Measurements from ENCODE around the gene CASP7. TPM values are rescaled to one million over a fixed set of nuclear protein-coding genes. Genes with fewer than 3 reads are reported as not detected.

The CASP7 gene
- total and polyA plus RNA-seq, 8 donors: 34.0 to 50.5 (median 43.7) TPM

DNA sequence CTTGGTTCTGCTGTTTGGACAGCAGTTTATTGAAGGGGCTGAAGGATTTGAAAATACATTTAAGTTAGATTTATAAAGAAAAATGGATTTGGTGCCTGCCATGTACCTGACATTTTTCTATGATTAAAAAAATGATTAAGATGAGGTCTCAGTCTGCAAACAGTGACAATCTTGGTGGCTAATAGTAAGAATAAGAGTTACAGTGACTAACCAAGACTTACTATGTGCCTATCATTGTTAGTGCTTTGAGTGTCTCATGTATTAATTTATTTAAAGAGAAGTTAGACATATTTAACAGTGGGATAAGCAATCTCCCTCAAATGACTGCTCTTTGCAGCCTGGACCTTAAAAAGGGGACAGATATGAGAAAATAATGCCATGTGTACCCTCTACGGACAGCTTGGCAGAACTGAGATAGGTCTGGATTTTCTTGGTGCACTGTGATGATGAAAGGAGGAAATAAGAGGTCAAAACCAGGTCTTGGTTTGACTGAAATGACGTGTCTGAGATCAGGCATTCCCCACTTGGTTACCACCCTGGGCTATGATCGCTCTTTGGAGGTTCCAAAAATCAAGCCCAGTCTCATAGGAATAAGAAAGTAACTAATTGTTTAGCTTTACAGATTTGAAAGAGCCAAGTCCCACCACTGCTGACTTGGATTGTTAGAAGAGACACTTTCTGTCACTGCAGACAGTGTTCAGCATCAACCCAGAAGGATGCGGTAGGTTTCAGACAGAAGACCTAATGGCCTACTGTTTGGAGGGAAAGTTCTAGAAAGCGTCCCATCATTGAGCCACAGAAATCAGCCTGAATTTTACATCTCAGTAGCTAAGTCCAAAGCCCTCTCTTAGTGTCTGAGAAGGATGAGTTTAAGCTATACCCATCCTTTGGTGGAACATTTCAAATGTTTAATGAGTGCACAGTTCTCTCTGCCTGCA is 2.1 kb downstream of the CASP7 start:
- peak overlapping the region in 1 of 2 donors; percentile 93 for H3K4me3 ChIP-seq
- H3K27me3 ChIP-seq: no peaks in the 10 kb centered on the region
- TF ChIP-seq, protein P1, sequence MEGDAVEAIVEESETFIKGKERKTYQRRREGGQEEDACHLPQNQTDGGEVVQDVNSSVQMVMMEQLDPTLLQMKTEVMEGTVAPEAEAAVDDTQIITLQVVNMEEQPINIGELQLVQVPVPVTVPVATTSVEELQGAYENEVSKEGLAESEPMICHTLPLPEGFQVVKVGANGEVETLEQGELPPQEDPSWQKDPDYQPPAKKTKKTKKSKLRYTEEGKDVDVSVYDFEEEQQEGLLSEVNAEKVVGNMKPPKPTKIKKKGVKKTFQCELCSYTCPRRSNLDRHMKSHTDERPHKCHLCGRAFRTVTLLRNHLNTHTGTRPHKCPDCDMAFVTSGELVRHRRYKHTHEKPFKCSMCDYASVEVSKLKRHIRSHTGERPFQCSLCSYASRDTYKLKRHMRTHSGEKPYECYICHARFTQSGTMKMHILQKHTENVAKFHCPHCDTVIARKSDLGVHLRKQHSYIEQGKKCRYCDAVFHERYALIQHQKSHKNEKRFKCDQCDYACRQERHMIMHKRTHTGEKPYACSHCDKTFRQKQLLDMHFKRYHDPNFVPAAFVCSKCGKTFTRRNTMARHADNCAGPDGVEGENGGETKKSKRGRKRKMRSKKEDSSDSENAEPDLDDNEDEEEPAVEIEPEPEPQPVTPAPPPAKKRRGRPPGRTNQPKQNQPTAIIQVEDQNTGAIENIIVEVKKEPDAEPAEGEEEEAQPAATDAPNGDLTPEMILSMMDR (IDR thresholded peaks at IDR 0.05): no peak
- H3K36me3 ChIP-seq: no peaks in the 10 kb centered on the region
- peaks cover 0 to 9% of the 10 kb centered on the region in 2 donors for H3K9me3 ChIP-seq
- intact Hi-C loops (cut with DNase I): no loop called here
- ATAC-seq: no peak
- peak overlapping the region in 1 of 2 donors; percentile 98 for H3K27ac ChIP-seq
- DNase-seq: no peak
- H3K4me1 ChIP-seq: peaks cover 0 to 33% of the 10 kb centered on the region in 2 donors

DNA sequence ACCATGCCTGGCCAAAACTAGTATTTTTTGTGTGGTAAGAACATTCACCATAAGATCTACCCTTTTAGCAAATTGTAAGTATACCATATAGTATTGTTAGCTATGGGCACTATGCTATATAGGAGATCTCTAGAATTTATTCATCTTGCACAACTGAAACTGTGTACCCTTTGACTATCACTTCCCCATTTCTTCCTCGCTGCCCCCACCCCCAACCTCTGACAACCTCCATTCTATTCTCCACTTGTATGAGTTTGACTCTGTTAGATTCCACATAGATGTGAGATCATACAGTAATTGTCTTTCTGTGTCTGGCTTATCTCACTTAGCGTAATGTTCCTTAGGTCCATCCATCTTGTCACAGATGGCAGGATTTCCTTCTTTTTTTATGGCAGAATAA is 3.6 kb downstream of the CASP7 start:
- H3K9me3 ChIP-seq: peaks cover 0 to 22% of the 10 kb centered on the region in 2 donors
- no peaks in the 10 kb centered on the region for H3K36me3 ChIP-seq
- H3K4me1 ChIP-seq: peaks cover 0 to 33% of the 10 kb centered on the region in 2 donors
- no peak overlapping the region for H3K4me3 ChIP-seq
- no peak for DNase-seq
- H3K27me3 ChIP-seq: no peaks in the 10 kb centered on the region
- no peak for ATAC-seq
- H3K27ac ChIP-seq: no peak overlapping the region
- TF ChIP-seq, protein P1 (IDR thresholded peaks at IDR 0.05): no peak
- intact Hi-C loops (cut with DNase I): no loop called here

DNA sequence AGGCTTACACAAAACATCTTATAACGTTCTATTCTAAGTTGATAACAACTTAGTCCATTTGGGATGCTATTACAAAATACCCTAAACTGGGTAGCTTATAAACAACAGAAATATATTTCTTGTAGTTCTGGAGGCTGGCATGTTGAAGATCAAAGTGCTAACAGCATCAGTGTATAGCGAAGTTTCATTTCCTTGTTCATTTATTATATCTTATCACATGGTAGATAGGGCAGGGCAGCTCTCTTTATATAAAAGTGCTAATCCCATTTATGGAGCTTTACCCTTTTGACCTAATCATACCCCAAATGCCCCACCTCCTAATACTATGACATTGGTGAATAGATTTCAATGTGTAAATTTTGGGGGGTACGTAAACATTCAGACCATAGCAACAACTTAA is 6.3 kb downstream of the CASP7 start:
- intact Hi-C loops (cut with DNase I): no loop called here

DNA sequence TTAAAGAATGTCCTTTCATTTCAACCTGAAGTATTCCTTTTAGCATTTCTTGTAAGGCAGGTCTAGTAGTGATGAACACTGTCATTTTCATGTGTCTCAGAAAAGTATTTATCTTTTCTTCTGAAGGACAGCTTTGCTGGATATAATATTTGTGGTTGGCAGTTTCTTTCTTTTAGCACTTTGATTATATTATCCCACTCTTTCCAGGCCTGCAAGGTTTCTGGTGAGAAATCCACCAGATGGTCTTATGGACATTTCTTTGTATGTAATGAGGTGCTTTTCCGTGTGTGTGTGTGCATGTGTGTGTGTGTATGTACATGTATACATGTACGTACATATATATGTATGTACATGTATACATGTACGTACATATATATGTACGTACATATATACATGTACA is 7.3 kb downstream of the CASP7 start:
- Histone ChIP-seq H3K4me1 (peaks cover 0 to 16% of the 10 kb centered on the region in 2 donors), H3K9me3 (peaks cover 0 to 24% of the 10 kb centered on the region in 2 donors), H3K36me3 (peaks cover 0 to 7% of the 10 kb centered on the region in 2 donors), H3K4me3 (no peak overlapping the region), H3K27ac (no peak overlapping the region), H3K27me3 (no peaks in the 10 kb centered on the region)
- ATAC-seq: no peak
- TF ChIP-seq, protein P1 (IDR thresholded peaks at IDR 0.05): no peak
- no peak for DNase-seq
- intact Hi-C loops (cut with DNase I): no loop called here

More for the DNA sequence above, 6.3 kb downstream of the CASP7 start:
- DNase-seq (no peak), ATAC-seq (no peak)
- peaks cover 0 to 23% of the 10 kb centered on the region in 2 donors for H3K9me3 ChIP-seq
- TF ChIP-seq, protein P1 (IDR thresholded peaks at IDR 0.05): no peak
- no peak overlapping the region for H3K4me3 ChIP-seq
- H3K27me3 ChIP-seq: no peaks in the 10 kb centered on the region
- no peaks in the 10 kb centered on the region for H3K36me3 ChIP-seq
- no peak overlapping the region for H3K27ac ChIP-seq
- H3K4me1 ChIP-seq: peaks cover 0 to 26% of the 10 kb centered on the region in 2 donors

DNA sequence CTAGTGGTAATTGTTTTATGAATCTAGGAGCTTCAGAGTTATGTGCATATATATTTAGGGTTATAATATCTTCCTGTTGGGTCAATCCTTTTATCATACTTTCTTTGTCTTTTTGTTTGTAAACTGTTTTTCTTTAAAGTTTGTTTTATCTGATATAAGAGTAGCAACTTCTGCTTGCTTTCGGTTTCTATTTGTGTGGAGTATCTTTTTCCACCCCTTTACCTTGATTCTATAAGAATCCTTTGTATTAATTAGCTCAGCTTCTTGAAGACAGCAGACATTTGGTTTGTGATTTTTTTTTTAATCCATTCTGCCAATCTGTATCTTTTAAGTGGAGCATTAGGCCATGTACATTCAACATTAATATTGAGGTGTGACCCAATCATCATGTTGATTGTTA is 9.3 kb downstream of the CASP7 start:
- H3K36me3 ChIP-seq: peaks cover 0 to 23% of the 10 kb centered on the region in 2 donors
- H3K27me3 ChIP-seq: no peaks in the 10 kb centered on the region
- H3K4me1 ChIP-seq: no peaks in the 10 kb centered on the region
- DNase-seq (no peak), ATAC-seq (no peak)
- peaks cover 0 to 43% of the 10 kb centered on the region in 2 donors for H3K9me3 ChIP-seq
- TF ChIP-seq, protein P1 (IDR thresholded peaks at IDR 0.05): no peak
- intact Hi-C loops (cut with DNase I): no loop called here
- no peak overlapping the region for H3K4me3 ChIP-seq
- no peak overlapping the region for H3K27ac ChIP-seq

All from left lung (tissue), 10 donors.